ENCODE data around the gene AKAP13.
A peak's percentile ranks its signal among the peaks of the same experiment; 100 is the strongest.

The AKAP13 gene

DNA sequence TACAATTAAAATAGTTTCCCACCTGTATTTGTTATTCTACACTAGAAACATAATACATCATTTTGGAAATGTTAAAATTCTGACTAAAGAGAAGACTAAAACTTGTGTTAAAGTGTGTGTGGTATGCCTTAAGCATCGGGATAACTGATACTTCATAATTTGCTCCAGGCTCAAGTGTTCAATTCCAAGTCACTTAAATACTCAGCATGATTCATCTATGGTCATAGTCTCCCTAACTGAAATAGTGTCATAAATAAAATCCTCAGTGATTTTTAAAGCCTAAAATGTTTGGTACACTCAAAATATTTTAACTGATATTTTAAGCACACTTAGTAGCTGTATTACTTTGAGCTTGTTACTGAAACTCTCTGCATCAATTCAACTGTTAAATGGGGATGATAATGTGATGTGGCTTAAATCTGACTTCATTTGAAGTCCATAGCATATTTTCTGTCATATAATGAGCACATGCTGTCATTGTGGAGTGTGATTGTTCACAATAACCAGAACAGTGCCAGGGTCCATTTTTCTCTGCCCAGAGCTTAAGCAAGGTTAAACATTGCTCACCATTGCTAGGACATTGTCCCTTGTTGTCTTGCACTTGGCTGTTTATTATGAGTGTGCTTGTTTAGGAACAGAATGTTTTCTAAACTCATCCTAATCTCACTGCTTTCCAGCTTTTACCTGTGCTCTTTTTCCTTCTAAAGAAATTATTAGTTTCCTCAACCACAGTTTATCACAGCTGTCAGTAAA lies 292.1 kb downstream of the AKAP13 start:
- no peak for DNase-seq (ENCODE audit: low spot score)

- no peak for DNase-seq (ENCODE audit: low spot score)
These were observed 292.9 kb downstream of the AKAP13 start for GRCh38 chr15:85673326-85673725.

GRCh38 chr15:85676342-85677098 lies 296.1 kb downstream of the AKAP13 start:
- no peak for DNase-seq (ENCODE audit: low spot score)

GRCh38 chr15:85679231-85679630 lies 298.8 kb downstream of the AKAP13 start:
- no peak for DNase-seq (ENCODE audit: low spot score)

DNA sequence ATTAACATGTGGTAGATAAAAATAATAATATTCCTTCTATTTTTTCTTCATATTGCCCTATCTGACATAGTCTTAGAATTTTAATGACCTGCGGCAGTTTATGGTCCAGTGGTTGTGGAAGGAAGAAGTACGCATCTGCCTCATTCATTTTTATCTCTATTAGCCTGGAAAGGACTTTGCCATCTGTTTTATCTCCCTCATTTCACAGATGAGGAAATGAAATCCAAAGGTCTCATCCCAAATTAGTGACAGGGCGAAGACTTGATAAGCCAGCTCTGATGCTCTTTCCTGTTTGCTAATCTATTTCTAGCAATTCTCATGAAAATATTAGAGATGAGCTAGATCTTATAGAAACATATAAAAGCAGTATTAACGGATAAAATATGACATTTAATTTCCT lies 301.0 kb downstream of the AKAP13 start:
- DNase-seq (ENCODE audit: low spot score): no peak

DNA sequence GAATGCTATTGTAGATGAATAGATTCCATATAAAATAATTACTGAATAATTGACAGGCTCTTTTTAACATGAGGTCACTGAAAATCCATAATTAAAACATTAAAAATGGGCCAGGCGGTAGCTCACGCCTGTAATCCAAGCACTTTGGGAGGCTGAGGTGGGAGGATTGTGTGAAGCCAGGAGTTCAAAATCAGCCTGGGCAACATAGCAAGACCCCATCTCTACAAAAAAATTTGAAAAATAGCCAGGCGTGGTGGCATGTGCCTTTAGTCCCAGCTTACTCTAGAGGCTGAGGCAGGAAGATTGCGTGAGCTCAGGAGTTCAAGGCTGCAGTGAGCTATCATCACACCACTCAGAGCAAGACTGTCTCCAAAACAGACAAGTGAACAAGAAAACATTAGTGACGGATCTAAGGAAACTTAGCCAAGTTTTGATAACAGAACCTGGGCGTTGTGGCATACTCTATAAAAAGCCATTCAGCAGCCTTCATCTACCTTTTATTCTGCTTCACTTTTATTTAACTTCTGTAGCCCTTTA lies 303.8 kb downstream of the AKAP13 start:
- no peak for DNase-seq (ENCODE audit: low spot score)

GRCh38 chr15:85685356-85685755 lies 305.0 kb downstream of the AKAP13 start:
- DNase-seq (ENCODE audit: low spot score): no peak

- no peak for DNase-seq (ENCODE audit: low spot score)
These were observed 306.9 kb downstream of the AKAP13 start for GRCh38 chr15:85687329-85687728.

DNA sequence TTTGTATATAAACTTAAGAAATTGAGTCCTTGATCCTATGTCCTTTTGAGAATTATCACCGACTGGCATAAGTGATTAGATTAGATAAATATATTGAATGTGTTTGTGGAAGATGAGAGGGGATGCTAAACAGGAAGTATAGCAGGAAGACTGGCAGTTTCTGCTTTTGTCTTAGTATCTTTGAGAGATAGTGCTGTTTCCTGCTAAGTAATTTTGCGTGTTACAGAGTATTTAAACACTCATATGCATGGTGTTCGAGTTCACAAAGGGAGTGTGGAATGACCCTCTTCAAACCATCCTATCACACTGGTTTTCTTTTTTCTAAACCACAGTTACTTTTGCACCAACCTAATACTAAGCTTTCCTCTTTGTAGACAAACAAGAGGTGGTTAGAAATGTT lies 308.3 kb downstream of the AKAP13 start:
- DNase-seq (ENCODE audit: low spot score): no peak

DNA sequence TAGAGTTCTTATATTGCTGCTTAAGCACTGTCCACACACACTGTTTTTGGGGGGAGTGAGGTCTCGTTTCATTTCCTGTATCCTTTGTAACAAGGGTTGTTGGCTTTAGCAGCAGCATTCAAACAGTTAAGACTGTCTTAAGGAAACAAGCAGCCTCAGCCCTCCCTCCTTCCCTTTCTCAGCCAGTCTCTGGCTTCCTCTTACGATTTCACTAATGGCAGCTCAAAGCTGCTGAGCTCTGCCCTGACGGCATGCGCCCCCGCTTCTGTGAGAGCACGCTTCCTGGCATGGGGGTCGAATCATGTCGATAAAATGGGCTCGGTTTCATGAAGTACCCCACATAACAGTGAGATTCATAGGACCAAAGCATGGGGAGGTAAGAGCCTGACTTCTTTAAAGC lies 309.3 kb downstream of the AKAP13 start:
- DNase-seq (ENCODE audit: low spot score): no peak

GRCh38 chr15:85690561-85691231 lies 310.3 kb downstream of the AKAP13 start:
- no peak for DNase-seq (ENCODE audit: low spot score)

DNA sequence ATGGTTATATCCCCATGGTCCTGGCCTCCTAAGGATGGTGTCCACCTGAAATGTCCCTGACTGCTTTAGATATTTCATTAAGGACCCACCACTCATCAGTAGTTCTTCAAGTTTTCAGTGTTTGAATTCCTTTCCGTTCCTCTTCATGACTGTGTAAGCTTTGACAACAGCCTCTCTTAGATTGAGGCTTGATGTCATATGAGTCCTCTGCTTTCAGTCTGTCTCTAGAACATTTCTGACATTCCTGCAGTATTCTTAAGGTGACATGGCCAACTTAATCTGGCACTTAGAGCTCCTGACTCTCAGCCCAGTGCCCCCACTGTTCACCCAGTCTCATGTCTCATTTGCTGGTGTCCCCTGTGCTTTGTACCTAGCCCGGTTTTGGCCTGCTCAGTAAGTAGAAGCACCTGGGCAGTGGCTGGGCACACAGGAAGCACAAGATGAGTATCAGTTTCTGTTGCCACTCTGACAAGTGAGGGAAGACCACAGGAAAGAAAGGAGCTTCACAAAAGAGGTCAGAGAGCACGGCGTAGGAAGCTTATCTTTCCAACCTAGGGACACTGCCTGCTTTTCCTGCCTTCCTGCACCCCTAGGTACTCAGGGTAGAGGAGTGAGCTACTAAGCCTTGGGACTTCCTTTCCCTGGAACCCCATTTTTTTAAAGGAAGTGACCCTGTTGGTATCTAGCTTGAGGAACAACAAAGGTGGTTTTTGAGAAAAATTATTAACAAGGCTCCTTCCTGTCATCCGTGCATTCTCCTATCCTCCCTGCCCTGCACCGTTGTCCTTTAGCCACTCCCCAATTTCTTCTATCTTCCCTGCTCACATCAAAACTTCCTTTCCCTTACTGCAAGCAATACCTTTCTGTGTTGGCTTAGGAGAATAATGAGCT lies 311.2 kb downstream of the AKAP13 start:
- DNase-seq (ENCODE audit: low spot score): no peak

- no peak for DNase-seq (ENCODE audit: low spot score)
These were observed 311.9 kb downstream of the AKAP13 start for GRCh38 chr15:85692321-85692720.

DNA sequence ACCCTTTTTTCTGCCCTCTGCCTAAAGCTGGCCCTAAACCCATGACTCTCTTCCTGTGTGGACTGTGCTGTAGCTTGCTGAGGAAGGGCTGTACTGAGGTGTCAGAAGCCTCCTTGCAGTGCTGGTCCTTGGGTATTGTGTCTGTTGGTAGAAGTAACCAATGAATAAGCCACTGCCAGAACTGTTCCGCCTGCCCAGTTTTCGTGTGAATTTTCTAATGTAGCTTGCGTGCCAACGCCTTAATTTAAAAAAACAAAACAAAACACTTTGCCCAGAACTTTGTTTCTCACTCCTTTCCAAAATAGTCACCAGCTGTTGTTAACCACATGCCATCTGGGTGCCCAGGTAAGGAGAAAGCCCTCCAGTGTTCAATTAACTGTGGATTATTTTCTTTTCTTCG lies 312.5 kb downstream of the AKAP13 start:
- DNase-seq (ENCODE audit: low spot score): no peak

DNA sequence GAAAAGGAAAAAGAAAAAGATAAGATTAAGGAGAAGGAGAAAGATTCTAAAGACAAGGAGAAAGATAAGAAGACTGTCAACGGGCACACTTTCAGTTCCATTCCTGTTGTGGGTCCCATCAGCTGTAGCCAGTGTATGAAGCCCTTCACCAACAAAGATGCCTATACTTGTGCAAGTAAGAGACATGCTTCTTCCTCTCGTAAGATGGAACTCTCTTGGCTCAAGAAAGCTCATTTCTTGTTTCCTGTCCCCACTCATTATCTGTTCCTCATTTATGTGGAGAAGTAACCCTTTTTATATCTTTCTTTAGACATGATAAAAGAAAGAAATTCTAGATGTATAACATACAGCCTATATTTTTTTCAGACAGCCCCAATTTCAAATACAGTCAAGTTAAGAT lies 312.9 kb downstream of the AKAP13 start:
- no peak for DNase-seq (ENCODE audit: low spot score)

GRCh38 chr15:85694091-85694490 lies 313.7 kb downstream of the AKAP13 start:
- DNase-seq (ENCODE audit: low spot score): no peak

GRCh38 chr15:85700767-85701166 lies 320.4 kb downstream of the AKAP13 start:
- DNase-seq (ENCODE audit: low spot score): no peak

GRCh38 chr15:85702321-85703101 lies 322.1 kb downstream of the AKAP13 start:
- DNase-seq (ENCODE audit: low spot score): no peak

DNA sequence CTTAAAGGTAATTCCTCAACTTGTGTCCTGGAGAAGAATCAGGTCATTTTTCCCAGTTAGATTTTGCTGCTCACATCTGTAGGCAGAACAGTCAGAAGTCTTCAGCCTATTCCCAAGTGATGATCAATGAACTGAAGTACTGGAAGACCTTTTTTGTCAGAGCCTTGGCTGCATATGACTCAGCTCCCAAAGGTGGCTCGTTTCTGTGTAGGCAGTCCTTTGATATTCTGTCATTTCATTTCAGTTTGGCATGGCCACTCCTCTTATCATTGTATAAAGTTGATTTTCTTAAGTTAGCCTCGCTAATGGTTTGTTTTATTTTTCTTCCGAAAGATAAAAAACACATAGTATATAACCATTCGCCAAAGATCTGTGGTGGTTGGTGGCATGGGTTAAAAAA lies 323.7 kb downstream of the AKAP13 start:
- DNase-seq (ENCODE audit: low spot score): peak; percentile 37

GRCh38 chr15:85704720-85705429 lies 324.5 kb downstream of the AKAP13 start:
- no peak for DNase-seq (ENCODE audit: low spot score)
